IPS DF 6.9 (cell line): ENCODE data around the gene VEGFC.

Experiments used
- DNase-seq: peaks from one replicate; pipeline ENCODE4 v3.0.0-alpha.2; 2013; ENCODE audit warnings: low read depth, low spot score
- H3K27ac ChIP-seq: one replicate; pipeline ENCODE4 v1.5.1; 2013; ENCODE audit warnings: low read length, control low read depth
- H3K27me3 ChIP-seq: 2 replicates; pipeline ENCODE4 v1.6.1; 2013; ENCODE audit warnings: mild to moderate bottlenecking, low read length; ENCODE audit not compliant: control insufficient read depth, insufficient read depth
- H3K36me3 ChIP-seq: 2 replicates; pipeline ENCODE4 v1.6.1; 2013; ENCODE audit warnings: low read length; ENCODE audit not compliant: control insufficient read depth, insufficient read depth
- H3K4me1 ChIP-seq: 2 replicates; pipeline ENCODE4 v1.6.1; 2013; ENCODE audit warnings: low read length; ENCODE audit not compliant: control insufficient read depth, insufficient read depth
- H3K4me3 ChIP-seq: 2 replicates; pipeline ENCODE4 v1.5.1; 2013; ENCODE audit warnings: mild to moderate bottlenecking, low read length
- H3K9me3 ChIP-seq: 2 replicates; pipeline ENCODE4 v1.6.1; 2013; ENCODE audit warnings: low read length, inconsistent platforms; ENCODE audit not compliant: control insufficient read depth, insufficient read depth
- WGBS: extraction: QIAGEN DNeasy Blood & Tissue Kit; methylation state at CpG from one replicate; pipeline ENCODE4 v1.1.7; 2013; ENCODE audit warnings: mixed read lengths, missing lambda C conversion rate; ENCODE audit not compliant: insufficient read length, insufficient coverage; 5-methylcytosine and 5-hydroxymethylcytosine counted together

VEGFC gene

DNA sequence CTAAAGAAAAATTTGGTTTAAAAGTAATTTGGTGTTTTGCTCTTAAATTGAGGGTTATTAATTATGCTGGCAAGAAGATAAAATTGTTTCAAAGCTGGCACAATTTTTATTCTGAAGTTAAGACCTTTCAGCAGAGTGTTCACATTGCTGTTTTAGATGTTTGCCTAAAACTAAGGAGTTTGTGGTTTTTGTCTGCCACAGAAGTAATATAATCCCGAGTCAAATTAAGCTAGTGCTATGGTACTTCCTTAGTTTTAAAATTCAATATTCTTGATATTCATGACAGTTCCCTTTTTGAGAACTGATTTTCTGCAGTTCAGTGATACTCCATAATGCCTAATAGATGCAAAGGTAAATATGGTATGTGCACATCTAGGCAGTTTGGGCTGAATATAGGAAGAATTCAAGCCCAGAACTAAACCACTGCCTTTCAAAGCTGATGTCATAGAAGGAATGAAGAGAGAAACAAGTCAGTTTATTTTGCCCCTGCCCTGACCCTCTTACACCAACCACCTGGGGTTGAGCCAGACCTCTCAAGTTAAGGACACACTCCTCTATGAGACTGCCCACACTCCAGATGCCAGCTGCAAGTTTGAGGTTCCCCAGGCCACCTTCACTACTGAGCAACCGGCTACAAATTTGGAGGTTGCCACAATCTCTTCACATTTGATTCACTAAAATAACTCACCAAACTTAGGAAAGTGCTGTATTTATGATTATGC is 32.1 kb upstream of the VEGFC start:
- no peaks in the 10 kb centered on the region for H3K4me1 ChIP-seq
- no peaks in the 10 kb centered on the region for H3K9me3 ChIP-seq
- no peak overlapping the region for H3K4me3 ChIP-seq
- DNase-seq = no peak
- H3K36me3 ChIP-seq = no peaks in the 10 kb centered on the region
- WGBS = no CpG with 5 or more reads among the region's 2 CpGs
- no peaks in the 10 kb centered on the region for H3K27me3 ChIP-seq
- H3K27ac ChIP-seq = no peak overlapping the region

DNA sequence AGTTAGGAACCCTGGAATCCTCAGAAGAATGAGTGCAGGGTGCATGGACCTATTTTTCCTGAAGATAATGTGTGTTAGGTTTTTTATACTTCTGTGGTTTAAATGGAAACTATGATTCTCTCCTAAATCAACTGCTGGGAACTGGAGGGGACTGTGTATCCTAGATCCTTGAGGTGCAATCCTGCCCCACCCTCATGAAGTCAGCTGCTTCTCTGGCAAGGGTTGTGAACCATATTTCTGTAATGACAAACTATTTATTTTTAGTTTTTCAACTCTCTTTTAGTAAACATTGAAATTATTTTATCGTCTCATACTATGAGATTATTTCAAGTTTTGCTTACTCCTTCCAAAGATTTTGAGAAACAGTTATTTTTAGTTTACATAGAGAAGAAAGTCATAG is 25.8 kb upstream of the VEGFC start:
- no peak overlapping the region for H3K4me3 ChIP-seq
- no peaks in the 10 kb centered on the region for H3K27me3 ChIP-seq
- no CpG with 5 or more reads among the region's 1 CpG for WGBS
- no peak for DNase-seq
- no peaks in the 10 kb centered on the region for H3K4me1 ChIP-seq
- no peak overlapping the region for H3K27ac ChIP-seq
- H3K36me3 ChIP-seq = no peaks in the 10 kb centered on the region
- H3K9me3 ChIP-seq = no peaks in the 10 kb centered on the region

DNA sequence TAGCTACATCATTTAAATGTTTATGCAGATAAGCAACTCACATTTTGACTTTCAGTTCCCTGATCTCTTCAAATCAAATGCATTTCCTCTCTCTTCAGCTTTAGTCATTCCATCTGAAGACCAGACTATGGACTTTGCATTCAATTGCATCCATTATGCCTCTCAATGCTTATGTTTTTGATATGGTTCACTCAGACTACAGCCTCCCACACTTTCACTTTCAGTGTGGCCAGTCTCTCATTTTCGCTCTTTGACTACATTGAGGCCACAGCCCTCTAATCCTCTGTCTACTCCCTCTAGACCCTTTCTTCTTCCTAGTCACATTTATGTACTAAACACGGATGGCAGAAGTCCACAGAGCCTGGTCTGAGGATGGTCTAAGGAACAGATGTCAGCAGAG is 24.5 kb upstream of the VEGFC start:
- WGBS = no CpG with 5 or more reads among the region's 2 CpGs
- H3K27ac ChIP-seq = no peak overlapping the region

DNA sequence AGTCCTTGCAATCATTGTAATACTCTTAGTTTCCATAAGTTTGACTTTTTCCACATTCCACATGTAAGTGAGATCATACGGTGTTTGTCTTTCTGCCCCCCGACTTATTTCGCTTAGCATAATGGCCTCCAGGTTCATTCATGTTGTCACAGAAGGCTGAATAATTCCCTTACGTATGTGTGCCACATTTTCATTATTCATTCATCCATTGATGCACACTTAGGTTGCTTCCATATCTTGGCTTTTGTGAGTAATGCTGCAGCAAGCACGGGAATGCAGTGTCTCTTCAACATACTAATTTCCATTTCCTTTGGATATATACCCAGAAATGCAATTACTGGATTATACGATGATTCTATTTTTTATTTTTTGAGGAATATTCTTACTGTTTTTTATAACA is 22.0 kb upstream of the VEGFC start:
- H3K9me3 ChIP-seq = no peaks in the 10 kb centered on the region
- no peak overlapping the region for H3K27ac ChIP-seq
- H3K27me3 ChIP-seq = no peaks in the 10 kb centered on the region
- no CpG with 5 or more reads among the region's 6 CpGs for WGBS
- no peaks in the 10 kb centered on the region for H3K36me3 ChIP-seq
- no peak for DNase-seq
- no peak overlapping the region for H3K4me3 ChIP-seq
- H3K4me1 ChIP-seq = no peaks in the 10 kb centered on the region

More for the DNA sequence above, 24.5 kb upstream of the VEGFC start:
- Histone ChIP-seq H3K4me3 (no peak overlapping the region), H3K27me3 (no peaks in the 10 kb centered on the region), H3K9me3 (no peaks in the 10 kb centered on the region), H3K36me3 (no peaks in the 10 kb centered on the region), H3K4me1 (no peaks in the 10 kb centered on the region)
- DNase-seq = no peak

DNA sequence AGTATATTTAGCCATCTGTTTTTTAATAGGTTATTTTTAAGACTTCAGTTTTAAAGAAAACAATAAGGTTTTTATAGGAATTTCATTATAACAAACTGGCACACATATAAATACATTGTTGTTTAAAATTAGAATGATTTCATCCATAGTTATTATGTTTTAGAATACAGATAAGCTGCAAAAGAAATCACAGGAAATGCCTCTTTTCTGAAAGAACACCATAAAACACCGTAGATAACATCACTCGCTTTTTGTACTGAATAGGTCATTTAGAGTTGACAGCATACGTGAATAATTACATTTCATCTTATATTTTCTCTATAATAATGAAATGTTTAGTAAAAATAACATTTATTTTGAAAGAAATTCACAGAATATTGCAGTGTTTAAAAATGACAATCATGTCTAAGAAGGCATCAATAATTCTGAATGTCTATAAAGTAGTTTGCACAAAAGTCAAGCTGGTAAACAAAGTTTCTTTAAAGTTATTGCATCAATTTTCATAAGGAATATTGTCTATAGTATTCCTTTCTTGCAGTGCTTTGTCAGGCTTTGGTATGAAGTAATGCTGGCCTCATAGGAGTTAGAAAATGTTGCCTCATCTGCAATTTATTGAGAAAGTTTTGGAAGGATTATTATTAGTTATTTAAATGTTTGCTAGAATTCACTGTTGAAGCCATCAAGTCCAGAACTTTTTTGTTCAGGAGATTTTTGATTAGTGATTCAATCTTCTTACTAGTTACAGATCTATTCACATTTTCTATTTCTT is 17.9 kb upstream of the VEGFC start:
- Histone ChIP-seq H3K36me3 (no peaks in the 10 kb centered on the region), H3K27ac (no peak overlapping the region), H3K9me3 (no peaks in the 10 kb centered on the region), H3K4me3 (no peak overlapping the region), H3K4me1 (no peaks in the 10 kb centered on the region), H3K27me3 (no peaks in the 10 kb centered on the region)
- WGBS = no CpG with 5 or more reads among the region's 3 CpGs
- DNase-seq = no peak

DNA sequence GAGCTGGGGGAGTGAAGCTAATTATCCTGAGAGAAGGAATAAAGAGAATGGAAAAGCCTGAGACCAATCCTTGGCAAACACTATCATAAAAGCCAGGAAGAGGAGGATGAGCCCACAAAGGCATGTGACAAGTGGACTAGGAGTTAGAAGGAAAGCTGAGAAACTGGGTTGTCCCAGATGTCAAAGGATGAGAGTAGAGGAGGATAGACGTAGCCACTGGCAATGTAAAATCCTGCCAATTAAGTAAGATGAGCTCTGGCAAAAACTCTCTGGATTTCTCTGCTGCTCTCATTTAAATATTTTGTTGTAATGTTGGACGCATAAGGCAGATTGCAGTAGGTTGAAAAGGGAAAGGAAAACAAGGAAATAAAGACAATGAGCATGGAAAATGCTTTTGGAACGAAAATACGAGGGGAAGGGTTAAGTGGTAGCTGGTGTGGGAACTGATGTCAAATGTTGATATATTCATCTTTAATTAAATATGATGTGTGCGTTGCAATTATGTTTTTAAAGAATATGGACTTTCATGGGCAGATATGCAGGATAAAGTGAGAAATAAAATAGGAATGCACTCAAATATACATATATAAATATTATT is 14.2 kb upstream of the VEGFC start:
- no peaks in the 10 kb centered on the region for H3K36me3 ChIP-seq
- H3K9me3 ChIP-seq = no peaks in the 10 kb centered on the region
- 100% methylated on average over 3 of the region's 5 CpGs for WGBS
- no peak overlapping the region for H3K27ac ChIP-seq
- no peak overlapping the region for H3K4me3 ChIP-seq
- no peak for DNase-seq
- H3K4me1 ChIP-seq = no peaks in the 10 kb centered on the region
- no peaks in the 10 kb centered on the region for H3K27me3 ChIP-seq

DNA sequence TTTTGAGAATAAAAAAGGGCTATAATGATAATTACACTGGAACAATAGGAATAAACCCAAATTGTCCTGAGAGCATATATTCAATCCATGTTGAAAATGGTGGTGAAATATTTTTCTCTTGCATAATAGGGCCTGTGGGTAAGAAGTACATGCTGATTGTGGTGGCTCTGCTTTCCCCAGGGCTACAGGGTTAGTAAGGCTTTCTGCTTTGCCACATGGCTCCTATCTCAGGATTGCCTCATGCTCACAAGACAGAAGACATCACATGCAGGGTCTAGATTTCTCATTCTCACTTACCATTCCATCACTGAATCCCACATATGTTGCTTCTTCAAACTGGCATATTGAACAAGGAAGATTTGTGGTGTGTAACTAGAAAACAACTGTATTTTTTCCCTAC is 12.4 kb upstream of the VEGFC start:
- Histone ChIP-seq H3K27ac (no peak overlapping the region), H3K4me1 (no peaks in the 10 kb centered on the region), H3K9me3 (no peaks in the 10 kb centered on the region), H3K27me3 (no peaks in the 10 kb centered on the region), H3K4me3 (no peak overlapping the region), H3K36me3 (no peaks in the 10 kb centered on the region)
- no peak for DNase-seq

DNA sequence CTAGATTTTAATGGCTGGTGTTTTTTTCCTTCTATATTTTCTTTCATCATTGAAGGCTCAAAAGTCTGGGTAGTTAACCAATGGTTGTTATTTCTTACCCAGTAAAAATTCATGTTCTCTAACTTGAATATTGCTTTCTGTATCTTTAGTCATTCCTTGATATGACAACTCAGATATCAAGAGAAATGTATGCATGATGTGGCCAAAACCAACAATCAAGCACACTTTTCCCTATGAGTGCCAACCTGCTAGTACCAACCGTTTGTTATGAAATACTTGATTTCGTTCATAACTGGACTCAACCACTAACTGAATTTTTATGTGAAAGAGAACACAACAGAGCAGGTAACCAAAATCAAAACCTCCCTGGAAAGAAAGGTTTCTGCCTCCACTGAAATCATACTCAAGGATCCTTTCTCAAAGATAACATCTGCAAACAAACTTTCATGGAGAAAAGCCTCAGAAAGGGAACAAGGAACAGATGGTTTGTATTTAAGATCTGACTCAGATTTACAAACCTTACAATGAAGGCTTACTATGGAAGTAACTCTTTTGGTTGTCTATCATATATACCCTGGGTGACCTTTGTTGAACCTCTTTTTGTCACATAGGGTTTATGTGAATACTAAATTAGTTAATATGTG is 8.3 kb upstream of the VEGFC start:
- no peaks in the 10 kb centered on the region for H3K4me1 ChIP-seq
- no peaks in the 10 kb centered on the region for H3K27me3 ChIP-seq
- no CpG with 5 or more reads among the region's 2 CpGs for WGBS
- H3K9me3 ChIP-seq = no peaks in the 10 kb centered on the region
- no peak for DNase-seq
- no peaks in the 10 kb centered on the region for H3K36me3 ChIP-seq
- no peak overlapping the region for H3K27ac ChIP-seq
- H3K4me3 ChIP-seq = no peak overlapping the region

DNA sequence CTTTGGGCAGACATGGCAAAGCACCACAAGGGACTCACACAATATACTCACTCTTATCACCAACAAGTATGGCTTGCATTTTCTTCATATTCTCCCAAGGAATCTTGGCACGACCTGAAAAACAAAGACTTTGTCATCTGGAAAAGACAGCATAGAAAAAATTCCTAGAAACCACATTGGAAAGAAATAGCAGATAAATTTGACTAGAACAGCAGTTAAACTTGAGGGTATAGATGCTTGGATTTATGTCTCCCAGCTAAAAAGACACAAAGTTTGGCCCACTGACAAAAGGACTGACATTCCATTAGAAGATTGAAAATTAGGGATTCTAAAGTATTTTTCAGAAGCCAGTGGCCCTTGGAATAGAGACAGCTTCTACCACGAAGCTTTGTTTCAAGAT is 6.9 kb upstream of the VEGFC start:
- Histone ChIP-seq H3K4me1 (no peaks in the 10 kb centered on the region), H3K27ac (no peak overlapping the region), H3K4me3 (no peak overlapping the region), H3K9me3 (no peaks in the 10 kb centered on the region), H3K36me3 (no peaks in the 10 kb centered on the region), H3K27me3 (no peaks in the 10 kb centered on the region)
- no peak for DNase-seq
- WGBS = no CpG with 5 or more reads among the region's 2 CpGs

DNA sequence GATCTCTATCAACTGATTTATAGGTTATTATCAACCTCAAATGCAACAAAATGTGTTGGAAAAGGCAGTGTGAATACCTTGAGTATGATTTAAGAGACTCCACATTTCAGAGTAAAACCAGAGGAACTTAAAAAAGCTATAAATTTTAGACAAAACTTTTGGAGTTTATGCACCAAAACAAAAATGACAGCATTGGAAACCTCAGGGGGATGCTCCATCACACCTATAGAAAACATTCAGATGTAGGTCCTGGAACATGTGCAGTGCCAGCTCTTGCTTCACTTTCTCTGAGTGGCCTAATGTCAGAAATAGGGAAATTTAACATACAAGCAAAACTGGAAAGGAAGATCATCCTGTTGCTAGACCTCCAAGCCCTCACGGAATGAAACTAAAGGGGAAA is 5.8 kb upstream of the VEGFC start:
- Histone ChIP-seq H3K27me3 (no peaks in the 10 kb centered on the region), H3K27ac (no peak overlapping the region), H3K4me1 (no peaks in the 10 kb centered on the region), H3K4me3 (no peak overlapping the region), H3K9me3 (no peaks in the 10 kb centered on the region), H3K36me3 (no peaks in the 10 kb centered on the region)
- no peak for DNase-seq
- no CpG with 5 or more reads among the region's 1 CpG for WGBS
